HG03139 (cell line): ENCODE data around the gene FOXP1.

ENCODE experiments used
- ATAC-seq: cut with Tn5 transposase; IDR thresholded peaks from one replicate; pipeline ENCODE4 v1.9.1; 2021; ENCODE audit not compliant: unreplicated experiment

The FOXP1 gene

GRCh38 chr3:71583566-71584393, at the start of gene FOXP1:
FOXP1 (minus strand) TSS chr3:71583728; CDS start chr3:71198381, 385,347 bp downstream.
- no peak for ATAC-seq

GRCh38 chr3:71629711-71630110, 46.2 kb upstream of the FOXP1 start:
- ATAC-seq: no peak

GRCh38 chr3:71629289-71629688, 45.8 kb upstream of the FOXP1 start:
- no peak for ATAC-seq

- ATAC-seq: no peak
These were observed 45.0 kb upstream of the FOXP1 start for GRCh38 chr3:71628522-71628921.

GRCh38 chr3:71625676-71626075, 42.1 kb upstream of the FOXP1 start:
- ATAC-seq: no peak

- no peak for ATAC-seq
These were observed 38.5 kb upstream of the FOXP1 start for GRCh38 chr3:71621825-71622537.

GRCh38 chr3:71618538-71618937, 35.0 kb upstream of the FOXP1 start:
- no peak for ATAC-seq

- no peak for ATAC-seq
These were observed 33.1 kb upstream of the FOXP1 start for GRCh38 chr3:71616571-71617021.

GRCh38 chr3:71614869-71615268, 31.3 kb upstream of the FOXP1 start:
- no peak for ATAC-seq

GRCh38 chr3:71614426-71614825, 30.9 kb upstream of the FOXP1 start:
- no peak for ATAC-seq

GRCh38 chr3:71611099-71611498, 27.6 kb upstream of the FOXP1 start:
- ATAC-seq: no peak

GRCh38 chr3:71607364-71607763, 23.8 kb upstream of the FOXP1 start:
- no peak for ATAC-seq

- no peak for ATAC-seq
These were observed 23.1 kb upstream of the FOXP1 start for GRCh38 chr3:71606582-71606981.

GRCh38 chr3:71602256-71602655, 18.7 kb upstream of the FOXP1 start:
- ATAC-seq: no peak

GRCh38 chr3:71601811-71602210, 18.3 kb upstream of the FOXP1 start:
- ATAC-seq: no peak

GRCh38 chr3:71600646-71601288, 17.2 kb upstream of the FOXP1 start:
- no peak for ATAC-seq

- ATAC-seq: no peak
These were observed 15.9 kb upstream of the FOXP1 start for GRCh38 chr3:71599416-71599815.

- ATAC-seq: no peak
These were observed 14.8 kb upstream of the FOXP1 start for GRCh38 chr3:71598292-71598691.

GRCh38 chr3:71597286-71597685, 13.8 kb upstream of the FOXP1 start:
- ATAC-seq: no peak

GRCh38 chr3:71593106-71593505, 9.6 kb upstream of the FOXP1 start:
- ATAC-seq: no peak

GRCh38 chr3:71591101-71591500, 7.6 kb upstream of the FOXP1 start:
- ATAC-seq: no peak

GRCh38 chr3:71589132-71589531, 5.6 kb upstream of the FOXP1 start:
- ATAC-seq: no peak
